Measurements from ENCODE around the gene RBM22.

GRCh38 chr5:150729859-150730258 lies 29.0 kb upstream of the RBM22 start:
- TF ChIP-seq CTCF (IDR thresholded peaks at IDR 0.05 in 4 of 5, conservative IDR thresholded peaks at IDR 0.05 in 1 of 5): no peak
- no peak for TF ChIP-seq POLR2A (IDR thresholded peaks at IDR 0.05)

Measured in gastrocnemius medialis (tissue), 4 donors.